GM19455 (cell line): Measurements from ENCODE around the gene TXNRD1.
"Not testable (repeated sequence)": the region's sequence is repeated elsewhere in the genome, so short reads cannot be mapped to it uniquely, and the experiment has no call there.

ENCODE experiments used
- ATAC-seq: cut with Tn5 transposase; IDR thresholded peaks from one replicate; pipeline ENCODE4 v1.9.1; 2021; ENCODE audit not compliant: unreplicated experiment

The TXNRD1 gene

GRCh38 chr12:104234926-104235499, 19.4 kb downstream of the TXNRD1 start:
- ATAC-seq, result no peak

- ATAC-seq, result no peak
Measured at GRCh38 chr12:104237930-104238329, 22.4 kb downstream of the TXNRD1 start.

- no peak for ATAC-seq
Measured at GRCh38 chr12:104242546-104243206, 27.1 kb downstream of the TXNRD1 start.

GRCh38 chr12:104243551-104243950, 28.0 kb downstream of the TXNRD1 start:
- ATAC-seq, result no peak

GRCh38 chr12:104243971-104244370, 28.4 kb downstream of the TXNRD1 start:
- no peak for ATAC-seq

- no peak for ATAC-seq
Measured at GRCh38 chr12:104247698-104248097, 32.1 kb downstream of the TXNRD1 start.

GRCh38 chr12:104248444-104248843, 32.9 kb downstream of the TXNRD1 start:
- ATAC-seq, result no peak

- no peak for ATAC-seq
Measured at GRCh38 chr12:104249017-104249416, 33.4 kb downstream of the TXNRD1 start.

- no peak for ATAC-seq
Measured at GRCh38 chr12:104249898-104250297, 34.3 kb downstream of the TXNRD1 start.

- ATAC-seq, result no peak
Measured at GRCh38 chr12:104250366-104251125, 35.0 kb downstream of the TXNRD1 start.

- no peak for ATAC-seq
Measured at GRCh38 chr12:104257913-104258472, 42.4 kb downstream of the TXNRD1 start.

- ATAC-seq, result no peak
Measured at GRCh38 chr12:104258476-104259067, 43.0 kb downstream of the TXNRD1 start.

GRCh38 chr12:104263026-104263425, 47.4 kb downstream of the TXNRD1 start:
- ATAC-seq, result no peak

- ATAC-seq, result no peak
Measured at GRCh38 chr12:104263580-104264358, 48.2 kb downstream of the TXNRD1 start.

- ATAC-seq, result not testable (repeated sequence)
Measured at GRCh38 chr12:104265436-104265835, 49.9 kb downstream of the TXNRD1 start.

- no peak for ATAC-seq
Measured at GRCh38 chr12:104272938-104273337, 57.4 kb downstream of the TXNRD1 start.

- no peak for ATAC-seq
Measured at GRCh38 chr12:104273503-104273902, 57.9 kb downstream of the TXNRD1 start.

- no peak for ATAC-seq
Measured at GRCh38 chr12:104274811-104275210, 59.2 kb downstream of the TXNRD1 start.

GRCh38 chr12:104275689-104276088, 60.1 kb downstream of the TXNRD1 start:
- no peak for ATAC-seq

GRCh38 chr12:104276273-104277131, 60.9 kb downstream of the TXNRD1 start:
- peak; percentile 77 for ATAC-seq
